GM19193 (cell line): Measurements from ENCODE around the gene BMPR1B.

ENCODE experiments used
- POLR2A ChIP-seq: IDR thresholded peaks from 4 replicates; pipeline ENCODE4 v1.6.1; 2011; ENCODE audit not compliant: insufficient read depth, insufficient read length; ENCODE audit errors: extremely low read depth

BMPR1B gene

GRCh38 chr4:94757192-94758140 is at the start of gene BMPR1B:
BMPR1B (plus strand) TSS chr4:94757955; CDS start chr4:95104425, 346,470 bp downstream.
- TF ChIP-seq POLR2A = no peak

GRCh38 chr4:94711635-94712034 is 46.1 kb upstream of the BMPR1B start:
- TF ChIP-seq POLR2A = no peak

- no peak for TF ChIP-seq POLR2A
Measured at GRCh38 chr4:94714365-94715160, 43.2 kb upstream of the BMPR1B start.

- TF ChIP-seq POLR2A = no peak
Measured at GRCh38 chr4:94715726-94716125, 42.0 kb upstream of the BMPR1B start.

GRCh38 chr4:94721310-94721709 is 36.4 kb upstream of the BMPR1B start:
- no peak for TF ChIP-seq POLR2A

- no peak for TF ChIP-seq POLR2A
Measured at GRCh38 chr4:94722270-94722669, 35.5 kb upstream of the BMPR1B start.

GRCh38 chr4:94722748-94723147 is 35.0 kb upstream of the BMPR1B start:
- no peak for TF ChIP-seq POLR2A

GRCh38 chr4:94724016-94724790 is 33.6 kb upstream of the BMPR1B start:
- TF ChIP-seq POLR2A = no peak

GRCh38 chr4:94726524-94727123 is 31.1 kb upstream of the BMPR1B start:
- no peak for TF ChIP-seq POLR2A

GRCh38 chr4:94728056-94728766 is 29.5 kb upstream of the BMPR1B start:
- no peak for TF ChIP-seq POLR2A

GRCh38 chr4:94732358-94732698 is 25.4 kb upstream of the BMPR1B start:
- TF ChIP-seq POLR2A = no peak

- TF ChIP-seq POLR2A = no peak
Measured at GRCh38 chr4:94739741-94740140, 18.0 kb upstream of the BMPR1B start.

- no peak for TF ChIP-seq POLR2A
Measured at GRCh38 chr4:94741304-94741703, 16.5 kb upstream of the BMPR1B start.

GRCh38 chr4:94743838-94744237 is 13.9 kb upstream of the BMPR1B start:
- TF ChIP-seq POLR2A = no peak
